Skin of body (tissue), 2 donors: ENCODE measurements around the gene TMEM63C. TPM values are rescaled to one million over a fixed set of nuclear protein-coding genes. Genes with fewer than 3 reads are reported as not detected.
"Not testable (repeated sequence)": the region's sequence is repeated elsewhere in the genome, so short reads cannot be mapped to it uniquely, and the experiment has no call there.

Experiments
- DNase-seq: peaks from one replicate; lab custom pipeline; 2025; lab: John Stamatoyannopoulos, UW
- total RNA-seq: library from RNA; depleted of rRNA; stranded (reverse); fragments of >200 nt; gene quantifications from one replicate; pipeline ENCODE4 v1.2.3, GENCODE V29; 2014

Gene TMEM63C
- total RNA-seq, 1 donor from 2014 or later: 0.89 TPM

GRCh38 chr14:77154421-77154820 is 27.2 kb upstream of the TMEM63C start:
- no peak for DNase-seq

- no peak for DNase-seq
Measured at GRCh38 chr14:77155083-77155482, 26.5 kb upstream of the TMEM63C start.

- DNase-seq: no peak
Measured at GRCh38 chr14:77157740-77158139, 23.9 kb upstream of the TMEM63C start.

DNA sequence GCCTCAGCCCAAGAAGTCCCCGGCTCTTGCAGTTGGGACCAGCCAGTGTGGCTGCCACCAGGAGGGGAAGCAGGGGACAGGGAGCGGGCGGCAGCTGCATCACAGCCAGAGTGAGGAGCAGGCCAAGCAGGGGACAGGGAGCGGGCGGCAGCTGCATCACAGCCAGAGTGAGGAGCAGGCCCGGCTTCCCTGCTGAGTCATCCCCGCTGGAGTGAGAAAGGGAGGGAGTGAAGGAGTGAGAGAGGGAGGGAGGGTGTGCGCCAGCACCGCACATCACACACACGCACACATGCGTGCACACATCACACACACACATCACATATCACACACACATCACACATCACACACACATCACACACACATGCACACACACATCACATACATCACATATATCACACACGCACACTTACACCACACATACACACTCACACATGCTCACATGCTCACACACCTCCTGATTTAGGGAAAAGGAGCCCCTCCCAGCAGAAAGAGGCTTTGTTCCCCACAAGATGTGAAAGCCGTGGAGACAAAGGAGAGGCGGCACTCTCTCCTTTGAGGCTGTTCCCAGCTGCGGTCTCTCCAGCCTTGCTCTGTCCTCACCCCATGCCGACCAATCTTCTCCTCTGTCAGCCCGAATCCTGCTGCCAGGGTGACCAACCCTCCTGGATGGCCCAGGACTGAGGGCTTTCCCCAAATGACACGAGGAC is 23.3 kb upstream of the TMEM63C start:
- no peak for DNase-seq

- DNase-seq: no peak
Measured at GRCh38 chr14:77158882-77159255, 22.7 kb upstream of the TMEM63C start.

- no peak for DNase-seq
Measured at GRCh38 chr14:77161011-77161410, 20.6 kb upstream of the TMEM63C start.

GRCh38 chr14:77170045-77170444 is 11.6 kb upstream of the TMEM63C start:
- no peak for DNase-seq

- DNase-seq: no peak
Measured at GRCh38 chr14:77172916-77173315, 8.7 kb upstream of the TMEM63C start.

GRCh38 chr14:77173911-77174617 is 7.5 kb upstream of the TMEM63C start:
- DNase-seq: not testable (repeated sequence)

DNA sequence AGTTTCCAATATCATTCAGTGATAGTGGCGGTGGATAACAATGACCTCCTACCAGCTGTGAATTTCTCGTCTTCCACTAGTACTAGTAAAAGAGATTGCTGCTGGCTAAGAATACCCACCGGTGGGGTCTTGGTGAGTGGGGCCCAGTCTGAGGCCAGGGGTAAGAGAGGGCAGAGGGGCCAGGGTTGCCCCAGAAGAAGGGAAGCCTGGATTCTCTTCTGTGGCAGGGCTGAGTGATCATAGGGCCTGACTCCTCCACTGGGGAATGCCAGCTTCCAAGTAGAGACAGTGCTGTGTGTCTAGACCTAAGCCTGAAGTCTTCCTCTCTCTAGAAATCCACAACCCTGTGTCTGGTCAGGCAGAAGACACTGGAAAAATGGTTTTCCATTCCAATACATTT is 5.8 kb upstream of the TMEM63C start:
- no peak for DNase-seq

- no peak for DNase-seq
Measured at GRCh38 chr14:77177702-77178101, 3.9 kb upstream of the TMEM63C start.

DNA sequence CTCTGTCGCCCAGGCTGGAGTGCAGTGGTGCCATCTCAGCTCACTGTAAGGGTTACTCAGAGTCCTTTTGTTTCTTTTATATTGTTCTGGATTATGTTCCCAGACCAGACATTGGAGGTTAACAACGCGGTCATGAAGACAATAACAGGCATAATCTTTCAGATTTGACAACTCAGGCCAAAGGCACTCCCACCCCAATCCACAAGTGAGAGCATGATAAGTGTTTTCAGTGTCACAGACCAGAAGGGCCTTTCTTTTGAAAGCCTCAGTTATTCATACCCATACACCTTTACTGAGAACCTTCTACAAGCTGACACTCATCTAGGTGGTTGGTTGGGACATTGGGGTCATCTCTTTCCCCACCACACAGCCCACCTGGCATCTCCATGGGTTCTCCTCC is 2.9 kb upstream of the TMEM63C start:
- no peak for DNase-seq

GRCh38 chr14:77180726-77181602 is 634 bp upstream of the TMEM63C start:
- no peak for DNase-seq

DNA sequence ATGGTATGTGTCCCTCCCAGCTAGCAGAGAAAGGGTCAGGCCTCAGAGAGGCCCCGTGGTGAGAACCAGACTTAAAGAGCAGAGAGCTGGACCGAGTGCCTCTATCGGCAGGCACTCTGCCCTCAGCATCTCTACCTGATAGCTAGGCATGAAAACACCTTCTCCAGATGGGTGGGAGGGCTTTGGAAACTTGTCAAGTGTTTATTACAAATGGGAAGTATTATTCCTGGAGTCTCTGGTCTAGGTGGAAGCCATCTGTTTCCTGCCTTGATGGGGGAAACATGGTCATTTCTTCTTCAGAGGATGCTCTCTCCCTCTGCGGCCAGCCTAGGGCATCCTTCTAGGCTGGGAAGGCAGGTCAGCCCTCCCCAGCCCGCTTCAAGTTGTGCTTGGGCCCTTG is 2.3 kb downstream of the TMEM63C start:
- no peak for DNase-seq

DNA sequence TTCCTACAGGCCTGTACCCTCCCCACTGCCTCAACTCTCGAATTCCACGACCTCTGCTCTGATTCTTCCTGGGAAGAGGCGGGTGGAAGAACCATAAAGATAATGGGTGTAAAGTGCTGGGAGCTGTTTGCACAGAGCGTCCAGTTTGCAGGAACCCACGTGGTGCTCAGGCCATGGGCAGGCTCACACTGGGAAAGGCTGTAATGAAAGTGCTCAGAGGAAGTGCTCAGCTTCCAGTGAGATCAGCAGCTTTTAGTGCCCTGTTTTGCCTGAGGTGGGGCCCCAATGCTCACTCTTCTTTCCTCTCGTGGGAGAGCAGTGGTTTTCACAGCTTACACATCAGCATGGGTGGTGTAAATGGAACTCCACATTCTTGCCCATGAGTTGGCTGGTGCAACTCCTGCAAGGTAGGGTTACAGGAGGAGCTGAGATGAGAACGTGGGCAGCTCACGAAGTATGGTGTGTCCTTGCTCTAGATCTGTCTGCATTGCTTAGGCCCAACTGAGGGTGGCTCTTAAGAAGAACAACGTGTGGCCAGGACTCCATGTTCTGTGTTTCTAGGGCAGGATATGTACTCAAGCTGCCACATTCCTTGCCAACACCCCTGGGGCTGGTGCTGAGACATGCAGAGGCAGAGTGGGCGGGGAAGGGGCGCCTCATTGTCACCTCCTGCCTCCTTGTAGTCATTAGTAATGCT is 2.9 kb downstream of the TMEM63C start:
- no peak for DNase-seq

GRCh38 chr14:77185093-77185465 is 3.5 kb downstream of the TMEM63C start:
- DNase-seq: no peak

DNA sequence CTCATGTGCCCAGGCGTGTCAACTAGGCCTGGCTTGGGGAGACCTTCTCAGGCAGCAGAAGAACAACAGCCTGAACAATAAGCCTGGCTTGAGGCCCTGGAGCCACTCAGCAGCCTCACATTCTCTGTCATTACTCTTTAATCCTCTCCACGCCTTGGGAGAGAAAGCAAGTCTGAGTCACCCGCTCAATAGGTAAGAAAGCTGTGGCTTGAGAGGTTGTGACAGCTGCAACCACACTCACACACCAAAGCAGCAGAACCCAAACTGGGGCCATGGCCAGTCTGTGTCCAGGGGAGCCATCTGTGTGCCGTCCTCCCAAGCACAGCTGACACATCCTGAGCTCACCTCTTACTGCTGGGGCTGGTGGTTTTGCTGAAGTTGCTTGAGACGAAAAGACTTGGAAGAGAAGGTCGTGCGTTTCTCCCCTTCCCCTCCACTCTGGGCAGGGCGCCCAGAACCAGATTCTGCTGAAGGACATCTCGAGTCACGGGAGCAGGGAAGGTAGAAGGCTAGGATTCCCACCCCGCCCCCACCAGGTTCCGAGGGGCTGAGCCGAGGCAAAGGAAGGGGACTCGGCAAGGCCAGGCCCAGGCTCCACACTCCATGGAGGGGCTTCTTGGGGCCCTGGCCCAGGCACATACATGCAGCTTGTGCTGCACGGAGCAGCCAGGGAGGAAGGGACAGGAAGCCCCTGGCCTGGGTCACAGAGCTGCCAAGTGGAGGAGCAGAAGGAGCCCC is 5.5 kb downstream of the TMEM63C start:
- DNase-seq: no peak

DNA sequence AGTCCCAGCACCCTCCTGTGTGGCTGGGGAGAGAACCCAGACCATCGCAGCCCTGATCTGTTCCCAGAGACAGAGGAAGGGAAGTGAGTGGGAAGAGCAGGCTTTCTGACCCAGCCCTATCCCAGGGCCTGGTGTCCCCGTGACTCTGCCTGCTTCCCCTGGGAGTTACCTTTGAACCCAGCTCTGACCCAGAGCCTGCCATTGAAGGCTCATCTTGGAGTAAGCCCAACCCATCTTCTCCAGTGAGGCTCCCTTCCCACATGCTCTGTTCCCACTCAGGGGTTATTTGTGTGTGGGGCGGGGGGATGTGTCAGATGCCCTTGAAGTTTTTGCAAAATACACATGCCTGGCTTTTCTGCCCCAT is 6.0 kb downstream of the TMEM63C start:
- DNase-seq: no peak

- DNase-seq: no peak
Measured at GRCh38 chr14:77189479-77189878, 7.9 kb downstream of the TMEM63C start.

DNA sequence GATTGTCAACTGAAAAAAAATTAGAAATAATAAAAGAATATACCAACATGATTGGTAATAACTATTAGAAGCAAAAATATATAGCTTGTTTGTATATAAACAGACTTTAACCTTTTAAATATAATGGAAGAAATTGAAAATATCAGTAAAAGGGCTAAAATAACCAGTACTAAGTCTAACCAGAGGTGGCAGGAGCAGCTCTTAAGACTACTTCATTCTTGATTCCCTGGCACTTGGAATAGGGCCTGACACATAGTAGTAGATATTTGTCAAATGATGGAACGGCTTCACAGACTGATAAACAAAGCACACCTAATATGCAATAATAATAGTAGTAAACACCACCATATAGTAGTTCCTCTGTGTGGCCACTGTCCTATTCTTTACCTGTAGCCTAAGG is 9.4 kb downstream of the TMEM63C start:
- no peak for DNase-seq

DNA sequence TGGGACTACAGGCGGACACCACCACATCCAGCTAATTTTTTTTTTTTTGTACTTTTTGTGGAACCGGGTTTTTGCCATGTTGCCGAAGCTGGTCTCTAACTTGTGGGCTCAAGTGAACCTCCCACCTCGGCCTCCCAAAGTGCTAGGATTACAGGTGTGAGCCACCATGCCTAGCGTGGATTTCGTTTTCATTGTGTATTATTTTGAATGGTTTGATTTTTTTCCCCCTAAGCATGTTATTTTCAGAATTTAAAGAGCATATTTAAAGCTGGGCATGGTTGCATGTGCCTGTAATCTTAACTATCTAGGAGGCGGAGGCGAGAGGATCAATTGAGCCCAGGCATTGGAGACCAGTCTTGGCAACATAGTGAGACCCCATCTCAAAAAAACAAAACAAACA is 13.1 kb downstream of the TMEM63C start:
- DNase-seq: no peak
